Right renal pelvis (tissue), 4 donors: ENCODE results near the gene PYGM. TPM values are rescaled to one million over a fixed set of nuclear protein-coding genes. Genes with fewer than 3 reads are reported as not detected.

Experiments used
- DNase-seq, 4 donors: peaks; one replicate each; pipeline ENCODE4 v3.0.0-alpha.2; 2013; ENCODE audit warnings: low read depth in 4 of 4, low spot score in 3 of 4, missing footprints in 1 of 4
- polyA plus RNA-seq, 4 donors: library from polyadenylated mRNA; unstranded; fragments of 120-200 nt; gene quantifications; one replicate each; pipeline ENCODE4 v1.2.1, GENCODE V29; 2013; ENCODE audit not compliant: insufficient read length in 4 of 4

The PYGM gene
- polyA plus RNA-seq, 4 donors, result 1.5 to 3.0 (median 2.5) TPM

- no peak for DNase-seq
Measured at GRCh38 chr11:64742087-64742888, 17.5 kb downstream of the PYGM start.

GRCh38 chr11:64741375-64742086 lies 18.2 kb downstream of the PYGM start:
- no peak for DNase-seq

- DNase-seq, result no peak
Measured at GRCh38 chr11:64739871-64740270, 19.9 kb downstream of the PYGM start.

GRCh38 chr11:64736654-64737053 lies 23.1 kb downstream of the PYGM start:
- DNase-seq, result no peak

GRCh38 chr11:64735725-64736259 lies 24.0 kb downstream of the PYGM start:
- DNase-seq, result no peak

- no peak for DNase-seq
Measured at GRCh38 chr11:64734811-64735724, 24.7 kb downstream of the PYGM start.

- no peak for DNase-seq
Measured at GRCh38 chr11:64731601-64732000, 28.2 kb downstream of the PYGM start.

GRCh38 chr11:64729851-64730382 lies 29.9 kb downstream of the PYGM start:
- no peak for DNase-seq

GRCh38 chr11:64728757-64729365 lies 30.9 kb downstream of the PYGM start:
- no peak for DNase-seq

GRCh38 chr11:64726867-64727530 lies 32.8 kb downstream of the PYGM start:
- DNase-seq, result no peak

GRCh38 chr11:64726211-64726641 lies 33.5 kb downstream of the PYGM start:
- DNase-seq, result no peak

GRCh38 chr11:64724863-64725532 lies 34.8 kb downstream of the PYGM start:
- no peak for DNase-seq

GRCh38 chr11:64723907-64724862 lies 35.6 kb downstream of the PYGM start:
- no peak for DNase-seq

GRCh38 chr11:64723117-64723906 lies 36.5 kb downstream of the PYGM start, which contains the start of gene NRXN2:
Gene NRXN2 (minus strand): TSS chr11:64723197. CDS start chr11:64713699, 9,498 bp downstream.
- DNase-seq, result no peak

- no peak for DNase-seq
Measured at GRCh38 chr11:64722141-64723065, 37.4 kb downstream of the PYGM start.

GRCh38 chr11:64721359-64721699 lies 38.4 kb downstream of the PYGM start:
- no peak for DNase-seq
